ENCODE results near the gene PTPN14.
"Not testable (repeated sequence)": the region's sequence is repeated elsewhere in the genome, so short reads cannot be mapped to it uniquely, and the experiment has no call there.

Gene PTPN14

GRCh38 chr1:214422137-214422671 lies 129.2 kb downstream of the PTPN14 start:
- no peak for DNase-seq

GRCh38 chr1:214420833-214421232 lies 130.6 kb downstream of the PTPN14 start:
- DNase-seq, result no peak

- DNase-seq, result no peak
Measured at GRCh38 chr1:214420341-214420740, 131.1 kb downstream of the PTPN14 start.

- DNase-seq, result no peak
Measured at GRCh38 chr1:214419650-214420049, 131.8 kb downstream of the PTPN14 start.

GRCh38 chr1:214418391-214418790 lies 133.0 kb downstream of the PTPN14 start:
- no peak for DNase-seq

GRCh38 chr1:214417545-214418210 lies 133.7 kb downstream of the PTPN14 start:
- no peak for DNase-seq

GRCh38 chr1:214416858-214417257 lies 134.5 kb downstream of the PTPN14 start:
- DNase-seq, result no peak

GRCh38 chr1:214416417-214416816 lies 135.0 kb downstream of the PTPN14 start:
- no peak for DNase-seq

- no peak for DNase-seq
Measured at GRCh38 chr1:214415131-214415530, 136.3 kb downstream of the PTPN14 start.

GRCh38 chr1:214414691-214415090 lies 136.7 kb downstream of the PTPN14 start:
- no peak for DNase-seq

GRCh38 chr1:214413315-214413714 lies 138.1 kb downstream of the PTPN14 start:
- no peak for DNase-seq

- DNase-seq, result no peak
Measured at GRCh38 chr1:214404571-214405213, 146.7 kb downstream of the PTPN14 start.

GRCh38 chr1:214404154-214404553 lies 147.2 kb downstream of the PTPN14 start:
- no peak for DNase-seq

GRCh38 chr1:214403431-214403830 lies 148.0 kb downstream of the PTPN14 start:
- no peak for DNase-seq

- DNase-seq, result no peak
Measured at GRCh38 chr1:214402613-214403083, 148.8 kb downstream of the PTPN14 start.

- DNase-seq, result no peak
Measured at GRCh38 chr1:214401666-214402065, 149.7 kb downstream of the PTPN14 start.

GRCh38 chr1:214400131-214400530 lies 151.3 kb downstream of the PTPN14 start:
- DNase-seq, result no peak

- no peak for DNase-seq
Measured at GRCh38 chr1:214398490-214398889, 152.9 kb downstream of the PTPN14 start.

GRCh38 chr1:214397497-214397896 lies 153.9 kb downstream of the PTPN14 start:
- DNase-seq, result no peak

GRCh38 chr1:214396330-214396729 lies 155.1 kb downstream of the PTPN14 start:
- no peak for DNase-seq

GRCh38 chr1:214394569-214394968 lies 156.8 kb downstream of the PTPN14 start:
- DNase-seq, result not testable (repeated sequence)

- no peak for DNase-seq
Measured at GRCh38 chr1:214393086-214393485, 158.3 kb downstream of the PTPN14 start.

- DNase-seq, result no peak
Measured at GRCh38 chr1:214391873-214392645, 159.3 kb downstream of the PTPN14 start.

GRCh38 chr1:214389734-214390133 lies 161.7 kb downstream of the PTPN14 start:
- DNase-seq, result no peak

All from NCI-H2107 (cell line).